ENCODE measurements around the gene ZMYM4. TPM values are rescaled to one million over a fixed set of nuclear protein-coding genes. Genes with fewer than 3 reads are reported as not detected.

The ZMYM4 gene
- polyA plus RNA-seq, 1 donor from 2014 or later, result 36.1 TPM

GRCh38 chr1:35288761-35289160, 20.3 kb downstream of the ZMYM4 start:
- H3K27ac ChIP-seq (ENCODE audit: low read length), result no peak overlapping the region

GRCh38 chr1:35290452-35290851, 21.9 kb downstream of the ZMYM4 start:
- TF ChIP-seq EP300 (conservative IDR thresholded peaks at IDR 0.05; ENCODE audit: poor library complexity, severe bottlenecking) (no peak), SMC3 (conservative IDR thresholded peaks at IDR 0.05; ENCODE audit: poor library complexity) (no peak), CTCF (IDR thresholded peaks at IDR 0.05; ENCODE audit: poor library complexity, severe bottlenecking) (no peak), REST (IDR thresholded peaks at IDR 0.05; ENCODE audit: borderline replicate concordance) (no peak), MXI1 (conservative IDR thresholded peaks at IDR 0.05; ENCODE audit: poor library complexity, severe bottlenecking) (no peak), TAF1 (IDR thresholded peaks at IDR 0.05; ENCODE audit: low read depth) (no peak), RAD21 (conservative IDR thresholded peaks at IDR 0.05) (no peak), POLR2AphosphoS5 (IDR thresholded peaks at IDR 0.05) (no peak), EZH2 (IDR thresholded peaks at IDR 0.05; ENCODE audit: borderline replicate concordance, insufficient read depth, low read length, poor library complexity, severe bottlenecking) (no peak)
- no peaks in the 10 kb centered on the region for H3K9me3 ChIP-seq (ENCODE audit: low read length)
- H4K20me1 ChIP-seq (ENCODE audit: insufficient read depth), result no peaks in the 10 kb centered on the region
- no peak overlapping the region for H3K9ac ChIP-seq (ENCODE audit: low read length)
- no peak overlapping the region for H3K4me2 ChIP-seq (ENCODE audit: low read length)
- H3K27me3 ChIP-seq (ENCODE audit: insufficient read depth, low read depth, low read length), result no peaks in the 10 kb centered on the region
- no peak overlapping the region for H3K27ac ChIP-seq (ENCODE audit: low read length)
- no peaks in the 10 kb centered on the region for H3F3A ChIP-seq (ENCODE audit: insufficient read depth, low read length, poor library complexity, severe bottlenecking)
- no peaks in the 10 kb centered on the region for H3K9me2 ChIP-seq (ENCODE audit: insufficient read depth, low read length)
- H2AFZ ChIP-seq (ENCODE audit: low read depth, low read length), result no peak overlapping the region
- no peak overlapping the region for H3K4me3 ChIP-seq (ENCODE audit: low read length)
- H3K79me2 ChIP-seq (replicated peaks; ENCODE audit: insufficient read depth, low read length), result peaks cover 32% of the 10 kb centered on the region
- H3K36me3 ChIP-seq (ENCODE audit: insufficient read depth, low read length), result no peaks in the 10 kb centered on the region

More at GRCh38 chr1:35288761-35289160, 20.3 kb downstream of the ZMYM4 start:
- no peak overlapping the region for H2AFZ ChIP-seq (ENCODE audit: low read depth, low read length)
- no peaks in the 10 kb centered on the region for H3K36me3 ChIP-seq (ENCODE audit: insufficient read depth, low read length)
- no peaks in the 10 kb centered on the region for H4K20me1 ChIP-seq (ENCODE audit: insufficient read depth)
- TF ChIP-seq MXI1 (conservative IDR thresholded peaks at IDR 0.05; ENCODE audit: poor library complexity, severe bottlenecking) (no peak), TAF1 (IDR thresholded peaks at IDR 0.05; ENCODE audit: low read depth) (no peak), POLR2AphosphoS5 (IDR thresholded peaks at IDR 0.05) (no peak), EP300 (conservative IDR thresholded peaks at IDR 0.05; ENCODE audit: poor library complexity, severe bottlenecking) (no peak), SMC3 (conservative IDR thresholded peaks at IDR 0.05; ENCODE audit: poor library complexity) (no peak)
- no peaks in the 10 kb centered on the region for H3F3A ChIP-seq (ENCODE audit: insufficient read depth, low read length, poor library complexity, severe bottlenecking)
- no peaks in the 10 kb centered on the region for H3K9me2 ChIP-seq (ENCODE audit: insufficient read depth, low read length)
- H3K4me3 ChIP-seq (ENCODE audit: low read length), result no peak overlapping the region
- no peak overlapping the region for H3K4me2 ChIP-seq (ENCODE audit: low read length)
- H3K27me3 ChIP-seq (ENCODE audit: insufficient read depth, low read depth, low read length), result no peaks in the 10 kb centered on the region
- H3K79me2 ChIP-seq (replicated peaks; ENCODE audit: insufficient read depth, low read length), result peaks cover 44% of the 10 kb centered on the region
- H3K9ac ChIP-seq (ENCODE audit: low read length), result no peak overlapping the region
- H3K9me3 ChIP-seq (ENCODE audit: low read length), result peaks cover 10% of the 10 kb centered on the region

Measured in neural cell (in vitro differentiated cells).